Spinal cord (tissue), 10 donors: ENCODE measurements around the gene DNAH3. TPM values are rescaled to one million over a fixed set of nuclear protein-coding genes. Genes with fewer than 3 reads are reported as not detected.

Experiments used
- DNase-seq, 6 donors: peaks; one replicate each; pipeline versions ENCODE4 v3.0.0 to v3.0.0-alpha.2; 2013 to 2015; ENCODE audit warnings: low spot score in 6 of 6, low read depth in 4 of 6
- H3K27ac ChIP-seq: one replicate; pipeline ENCODE4 v1.5.1; 2013; ENCODE audit warnings: low read depth, low read length, control low read depth
- H3K27me3 ChIP-seq: one replicate; pipeline ENCODE4 v1.6.1; 2013; ENCODE audit warnings: low read length; ENCODE audit not compliant: control insufficient read depth, insufficient read depth
- H3K36me3 ChIP-seq: one replicate; pipeline ENCODE4 v1.6.1; 2013; ENCODE audit warnings: low read length; ENCODE audit not compliant: control insufficient read depth, insufficient read depth
- H3K4me1 ChIP-seq: one replicate; pipeline ENCODE4 v1.6.1; 2013; ENCODE audit warnings: low read length; ENCODE audit not compliant: control insufficient read depth, insufficient read depth
- H3K4me3 ChIP-seq: one replicate; pipeline ENCODE4 v1.5.1; 2013; ENCODE audit warnings: low read depth, low read length, control low read depth
- H3K9me3 ChIP-seq: one replicate; pipeline ENCODE4 v1.6.1; 2013; ENCODE audit warnings: low read length; ENCODE audit not compliant: control insufficient read depth, insufficient read depth
- WGBS: methylation state at CpG from one replicate; pipeline ENCODE4 v1.1.5; 2013; ENCODE audit warnings: missing lambda C conversion rate; ENCODE audit not compliant: insufficient coverage; 5-methylcytosine and 5-hydroxymethylcytosine counted together
- polyA plus RNA-seq, 2 donors: library from polyadenylated mRNA; unstranded; fragments of 120-200 nt; gene quantifications; one replicate each; pipeline ENCODE4 v1.2.1, GENCODE V29; 2013; ENCODE audit not compliant: insufficient read length in 2 of 2
- total RNA-seq, 2 donors: library from RNA; depleted of rRNA in 1 of 2; stranded (reverse); fragments of 120-200 nt in 1 of 2; fragments of >200 nt in 1 of 2; gene quantifications; one replicate each; pipeline versions ENCODE4 v1.2.3 to v1.2.4, GENCODE V29; 2013 to 2014
- donor health status: healthy.

The DNAH3 gene
- total and polyA plus RNA-seq, 4 donors, result 1.6 to 3.2 (median 1.9) TPM

- no peak overlapping the region for H3K4me3 ChIP-seq
- no peak overlapping the region for H3K27ac ChIP-seq
- no peaks in the 10 kb centered on the region for H3K9me3 ChIP-seq
- DNase-seq, result no peak
- H3K27me3 ChIP-seq, result no peaks in the 10 kb centered on the region
- H3K36me3 ChIP-seq, result peaks cover 4% of the 10 kb centered on the region
- 100% methylated on average over 1 of the region's 4 CpGs for WGBS
- no peaks in the 10 kb centered on the region for H3K4me1 ChIP-seq
Observed at GRCh38 chr16:20889625-20890275, 260.9 kb downstream of the DNAH3 start.

GRCh38 chr16:20887207-20887606 is 263.4 kb downstream of the DNAH3 start:
- no peak for DNase-seq
- Histone ChIP-seq H3K27me3 (no peaks in the 10 kb centered on the region), H3K9me3 (no peaks in the 10 kb centered on the region), H3K4me1 (no peaks in the 10 kb centered on the region), H3K27ac (no peak overlapping the region), H3K4me3 (no peak overlapping the region), H3K36me3 (no peaks in the 10 kb centered on the region)
- WGBS, result no CpG with 5 or more reads among the region's 1 CpG

GRCh38 chr16:20886320-20886719 is 264.3 kb downstream of the DNAH3 start:
- DNase-seq, result no peak

GRCh38 chr16:20884240-20884556 is 266.4 kb downstream of the DNAH3 start:
- Histone ChIP-seq H3K27ac (no peak overlapping the region), H3K27me3 (no peaks in the 10 kb centered on the region), H3K4me1 (no peaks in the 10 kb centered on the region), H3K36me3 (no peaks in the 10 kb centered on the region), H3K4me3 (no peak overlapping the region), H3K9me3 (no peaks in the 10 kb centered on the region)
- DNase-seq, result no peak
- WGBS, result 60% methylated on average over 1 of the region's 1 CpG

More at GRCh38 chr16:20886320-20886719, 264.3 kb downstream of the DNAH3 start:
- H3K9me3 ChIP-seq, result no peaks in the 10 kb centered on the region
- H3K4me3 ChIP-seq, result no peak overlapping the region
- no peaks in the 10 kb centered on the region for H3K36me3 ChIP-seq
- no peaks in the 10 kb centered on the region for H3K4me1 ChIP-seq
- H3K27ac ChIP-seq, result no peak overlapping the region
- no peaks in the 10 kb centered on the region for H3K27me3 ChIP-seq
- no CpG with 5 or more reads among the region's 1 CpG for WGBS

GRCh38 chr16:20883554-20884239 is 266.9 kb downstream of the DNAH3 start:
- Histone ChIP-seq H3K4me1 (no peaks in the 10 kb centered on the region), H3K4me3 (no peak overlapping the region), H3K27ac (no peak overlapping the region), H3K27me3 (no peaks in the 10 kb centered on the region), H3K36me3 (no peaks in the 10 kb centered on the region), H3K9me3 (no peaks in the 10 kb centered on the region)
- WGBS, result no CpG with 5 or more reads among the region's 5 CpGs
- DNase-seq, result no peak

Other genes starting within 250 kb of the DNAH3 start
- gene LDAF1, start 7.8 kb upstream of the DNAH3 start, total RNA-seq, result 10 to 100 TPM; 21.7 to 33.3 TPM
- 10 to 100 TPM; 23.6 to 24.6 TPM for gene LDAF1, start 7.8 kb upstream of the DNAH3 start, polyA plus RNA-seq
- under 1 TPM; 0.17 to 0.20 TPM for gene ZP2, start 60.7 kb upstream of the DNAH3 start, total RNA-seq
- gene ZP2, start 60.7 kb upstream of the DNAH3 start, polyA plus RNA-seq, result not detected
- under 1 TPM in 1 of 2 donors, not detected in 1; 0.11 TPM for gene ANKS4B, start 82.9 kb upstream of the DNAH3 start, total RNA-seq
- under 1 TPM; 0.11 to 0.16 TPM for gene ANKS4B, start 82.9 kb upstream of the DNAH3 start, polyA plus RNA-seq
- 10 to 100 TPM in 1 of 2 donors, 1 to 10 TPM in 1; 7.6 to 22.2 TPM for gene CRYM, start 127.4 kb upstream of the DNAH3 start, total RNA-seq
- gene CRYM, start 127.4 kb upstream of the DNAH3 start, polyA plus RNA-seq, result 1 to 10 TPM; 4.0 to 4.3 TPM